ENCODE results near the gene SFMBT1. TPM values are rescaled to one million over a fixed set of nuclear protein-coding genes. Genes with fewer than 3 reads are reported as not detected.

SFMBT1 gene
- total and polyA plus RNA-seq, 9 donors: 1.2 to 21.1 (median 6.2) TPM

DNA sequence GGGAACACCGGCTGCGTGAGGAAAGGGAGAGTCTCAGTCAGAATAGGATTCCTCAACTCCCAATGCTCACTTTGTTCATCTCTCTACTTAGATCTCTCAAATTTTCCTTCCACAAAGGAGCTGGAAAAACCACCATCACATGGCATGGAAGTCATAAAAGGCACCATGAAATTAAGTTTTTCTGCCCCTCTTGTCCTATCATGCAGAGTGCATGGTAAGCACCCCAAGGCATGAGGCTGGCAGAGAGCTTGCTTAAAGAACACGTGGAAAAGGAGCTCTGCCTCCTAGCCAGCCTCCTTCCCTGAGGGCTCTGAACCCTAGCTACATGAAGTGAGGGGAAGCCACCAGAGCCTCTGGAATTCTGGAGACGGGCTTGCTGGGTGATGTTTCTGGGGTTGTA, 166.3 kb downstream of the SFMBT1 start:
- 87 to 94% (median 90%) methylated on average over 4 of the region's 4 CpGs for WGBS, 3 donors

DNA sequence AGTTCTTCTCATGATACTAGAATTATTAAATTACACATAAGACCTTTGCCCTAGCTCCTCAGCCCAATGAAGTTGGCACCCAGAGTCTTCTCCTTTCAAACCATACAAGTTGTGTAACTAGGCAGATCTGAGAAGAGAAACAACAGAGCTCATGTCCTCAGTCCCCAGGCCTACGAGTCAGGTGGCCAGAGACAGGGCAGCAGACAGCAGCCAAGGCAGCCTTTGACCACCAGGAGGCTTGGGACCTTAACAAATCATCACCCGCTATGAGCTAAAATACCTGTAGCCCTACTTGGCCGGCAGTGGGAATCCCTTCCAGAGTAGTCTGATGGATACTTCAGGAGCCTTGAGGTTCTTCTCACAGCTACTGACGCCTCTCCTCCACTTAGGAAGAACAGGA, 166.8 kb downstream of the SFMBT1 start:
- no peaks in the 10 kb centered on the region for H3K9me3 ChIP-seq
- no peaks in the 10 kb centered on the region for H3K27me3 ChIP-seq
- H3K36me3 ChIP-seq: no peaks in the 10 kb centered on the region
- WGBS, 3 donors: 69 to 97% (median 94%) methylated on average over 4 of the region's 4 CpGs
- intact Hi-C loops (cut with DNase I): no loop called here
- no peak for DNase-seq
- peaks cover 6% of the 10 kb centered on the region for H3K4me1 ChIP-seq (ENCODE audit: insufficient read depth)
- H3K27ac ChIP-seq: no peak overlapping the region
- TF ChIP-seq EP300 (IDR thresholded peaks at IDR 0.05): no peak
- TF ChIP-seq, protein P1, sequence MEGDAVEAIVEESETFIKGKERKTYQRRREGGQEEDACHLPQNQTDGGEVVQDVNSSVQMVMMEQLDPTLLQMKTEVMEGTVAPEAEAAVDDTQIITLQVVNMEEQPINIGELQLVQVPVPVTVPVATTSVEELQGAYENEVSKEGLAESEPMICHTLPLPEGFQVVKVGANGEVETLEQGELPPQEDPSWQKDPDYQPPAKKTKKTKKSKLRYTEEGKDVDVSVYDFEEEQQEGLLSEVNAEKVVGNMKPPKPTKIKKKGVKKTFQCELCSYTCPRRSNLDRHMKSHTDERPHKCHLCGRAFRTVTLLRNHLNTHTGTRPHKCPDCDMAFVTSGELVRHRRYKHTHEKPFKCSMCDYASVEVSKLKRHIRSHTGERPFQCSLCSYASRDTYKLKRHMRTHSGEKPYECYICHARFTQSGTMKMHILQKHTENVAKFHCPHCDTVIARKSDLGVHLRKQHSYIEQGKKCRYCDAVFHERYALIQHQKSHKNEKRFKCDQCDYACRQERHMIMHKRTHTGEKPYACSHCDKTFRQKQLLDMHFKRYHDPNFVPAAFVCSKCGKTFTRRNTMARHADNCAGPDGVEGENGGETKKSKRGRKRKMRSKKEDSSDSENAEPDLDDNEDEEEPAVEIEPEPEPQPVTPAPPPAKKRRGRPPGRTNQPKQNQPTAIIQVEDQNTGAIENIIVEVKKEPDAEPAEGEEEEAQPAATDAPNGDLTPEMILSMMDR (IDR thresholded peaks at IDR 0.05): no peak
- TF ChIP-seq POLR2A (IDR thresholded peaks at IDR 0.05): no peak
- no peak overlapping the region for H3K4me3 ChIP-seq

More for the DNA sequence above, 166.3 kb downstream of the SFMBT1 start:
- Histone ChIP-seq H3K36me3 (no peaks in the 10 kb centered on the region), H3K9me3 (no peaks in the 10 kb centered on the region), H3K4me1 (ENCODE audit: insufficient read depth) (peaks cover 6% of the 10 kb centered on the region), H3K27me3 (no peaks in the 10 kb centered on the region), H3K4me3 (no peak overlapping the region), H3K27ac (no peak overlapping the region)
- DNase-seq: no peak
- intact Hi-C loops (cut with DNase I): no loop called here
- TF ChIP-seq EP300 (IDR thresholded peaks at IDR 0.05): no peak
- TF ChIP-seq POLR2A (IDR thresholded peaks at IDR 0.05): no peak
- TF ChIP-seq, protein P1 (IDR thresholded peaks at IDR 0.05): no peak

DNA sequence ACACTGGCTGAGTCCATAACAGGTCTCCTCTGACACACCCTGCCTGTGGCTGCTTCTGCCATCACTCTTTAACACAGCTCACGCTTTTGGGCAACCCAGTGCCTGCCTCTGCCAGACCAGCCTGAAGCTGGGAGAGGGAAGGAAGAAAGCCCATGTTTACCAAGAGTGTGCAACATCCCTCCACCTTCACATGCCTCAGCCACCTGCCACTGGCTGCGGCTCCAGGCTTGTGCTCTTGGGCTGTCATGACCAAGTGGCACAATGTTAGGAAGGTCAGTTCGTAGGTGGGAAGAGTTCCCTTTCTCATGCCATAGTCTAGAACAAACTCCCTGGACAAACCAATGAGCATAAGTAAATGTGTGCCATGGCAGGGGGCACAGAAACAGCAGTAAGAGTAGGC, 168.8 kb downstream of the SFMBT1 start:
- 95 to 100% (median 96%) methylated on average over 3 of the region's 3 CpGs for WGBS, 3 donors
- H3K27me3 ChIP-seq: no peaks in the 10 kb centered on the region
- no peak overlapping the region for H3K27ac ChIP-seq
- H3K9me3 ChIP-seq: no peaks in the 10 kb centered on the region
- peaks cover 6% of the 10 kb centered on the region for H3K4me1 ChIP-seq (ENCODE audit: insufficient read depth)
- TF ChIP-seq, protein P1 (IDR thresholded peaks at IDR 0.05): no peak
- TF ChIP-seq EP300 (IDR thresholded peaks at IDR 0.05): no peak
- TF ChIP-seq POLR2A (IDR thresholded peaks at IDR 0.05): no peak
- DNase-seq: no peak
- H3K4me3 ChIP-seq: no peak overlapping the region
- intact Hi-C loops (cut with DNase I): no loop called here
- no peaks in the 10 kb centered on the region for H3K36me3 ChIP-seq

DNA sequence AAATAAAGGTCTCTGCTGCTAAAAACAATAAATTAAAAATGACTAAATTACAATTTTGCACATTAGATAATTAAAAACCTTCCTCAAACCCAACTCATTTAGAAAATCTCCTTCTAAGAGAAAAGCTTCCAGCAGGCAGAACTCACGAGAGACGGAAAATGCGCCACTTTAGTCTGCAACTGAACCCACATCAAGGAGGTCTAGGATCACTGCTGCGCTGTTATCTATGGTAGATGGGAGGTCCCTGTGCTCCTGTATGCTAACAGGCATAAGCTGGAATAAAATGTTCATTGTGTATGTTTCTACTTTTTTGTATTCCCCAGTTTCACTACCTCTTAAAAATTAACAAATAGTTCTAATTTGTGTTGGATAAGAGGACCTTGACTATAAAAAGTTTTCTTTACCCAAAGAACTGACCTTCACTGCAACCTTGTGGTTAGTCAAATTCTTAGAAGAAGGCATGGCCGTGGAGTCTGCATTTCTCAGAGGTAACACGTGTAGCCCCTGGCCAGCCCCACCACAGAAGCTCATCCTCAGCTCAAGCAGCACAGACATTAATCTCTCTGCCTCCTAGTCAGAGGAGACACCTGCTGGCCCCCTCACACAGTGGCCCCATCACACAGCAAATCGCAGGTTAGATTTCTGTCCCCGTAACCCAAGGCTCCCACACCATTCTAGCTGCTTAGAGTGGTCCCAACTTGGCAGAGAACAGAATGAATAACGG, 170.8 kb downstream of the SFMBT1 start:
- Histone ChIP-seq H3K9me3 (no peaks in the 10 kb centered on the region), H3K4me1 (ENCODE audit: insufficient read depth) (peaks cover 6% of the 10 kb centered on the region), H3K4me3 (no peak overlapping the region), H3K27me3 (no peaks in the 10 kb centered on the region), H3K36me3 (no peaks in the 10 kb centered on the region), H3K27ac (no peak overlapping the region)
- no peak for DNase-seq
- no peak for TF ChIP-seq POLR2A (IDR thresholded peaks at IDR 0.05)
- TF ChIP-seq, protein P1 (IDR thresholded peaks at IDR 0.05): no peak
- no peak for TF ChIP-seq EP300 (IDR thresholded peaks at IDR 0.05)
- intact Hi-C loops (cut with DNase I): no loop called here
- 48 to 58% (median 52%) methylated on average over 9 of the region's 9 CpGs for WGBS, 3 donors

All from ovary (tissue), 9 donors.